GM18861 (cell line): ENCODE data around the gene NIM1K.
A peak's percentile ranks its signal among the peaks of the same experiment; 100 is the strongest.
"Not testable (repeated sequence)": the region's sequence is repeated elsewhere in the genome, so short reads cannot be mapped to it uniquely, and the experiment has no call there.

Source experiments
- ATAC-seq: cut with Tn5 transposase; IDR thresholded peaks from one replicate; pipeline ENCODE4 v1.9.1; 2021; ENCODE audit not compliant: unreplicated experiment

The NIM1K gene

GRCh38 chr5:43183101-43183500, 8.9 kb upstream of the NIM1K start:
- not testable (repeated sequence) for ATAC-seq

GRCh38 chr5:43190755-43191603, 1.0 kb upstream of the NIM1K start:
- no peak for ATAC-seq

GRCh38 chr5:43192558-43193180, 644 bp downstream of the NIM1K start:
- peak; percentile 12 for ATAC-seq

- peak; percentile 52 for ATAC-seq
These were observed 1.3 kb downstream of the NIM1K start for GRCh38 chr5:43193181-43193893.

- no peak for ATAC-seq
These were observed 1.9 kb downstream of the NIM1K start for GRCh38 chr5:43193894-43194265.

- no peak for ATAC-seq
These were observed 3.7 kb downstream of the NIM1K start for GRCh38 chr5:43195670-43196265.

- ATAC-seq = no peak
These were observed 5.5 kb downstream of the NIM1K start for GRCh38 chr5:43197535-43197934.

- ATAC-seq = not testable (repeated sequence)
These were observed 9.4 kb downstream of the NIM1K start for GRCh38 chr5:43201442-43201841.

GRCh38 chr5:43202380-43202779, 10.4 kb downstream of the NIM1K start:
- no peak for ATAC-seq

- ATAC-seq = no peak
These were observed 11.3 kb downstream of the NIM1K start for GRCh38 chr5:43203373-43203772.

- ATAC-seq = no peak
These were observed 12.9 kb downstream of the NIM1K start for GRCh38 chr5:43204958-43205357.

GRCh38 chr5:43207601-43208000, 15.6 kb downstream of the NIM1K start:
- ATAC-seq = no peak

GRCh38 chr5:43208658-43209057, 16.6 kb downstream of the NIM1K start:
- no peak for ATAC-seq

GRCh38 chr5:43209060-43209459, 17.0 kb downstream of the NIM1K start:
- ATAC-seq = no peak

- no peak for ATAC-seq
These were observed 17.8 kb downstream of the NIM1K start for GRCh38 chr5:43209833-43210232.

GRCh38 chr5:43210570-43210969, 18.5 kb downstream of the NIM1K start:
- ATAC-seq = no peak

GRCh38 chr5:43213951-43214350, 21.9 kb downstream of the NIM1K start:
- ATAC-seq = no peak

GRCh38 chr5:43215073-43215631, 23.1 kb downstream of the NIM1K start:
- no peak for ATAC-seq

- no peak for ATAC-seq
These were observed 24.9 kb downstream of the NIM1K start for GRCh38 chr5:43216941-43217340.

- ATAC-seq = no peak
These were observed 27.1 kb downstream of the NIM1K start for GRCh38 chr5:43219120-43219519.

GRCh38 chr5:43221502-43221901, 29.5 kb downstream of the NIM1K start:
- no peak for ATAC-seq
